Frontal cortex (tissue), 4 donors: Measurements from ENCODE around the gene UPF1. TPM values are rescaled to one million over a fixed set of nuclear protein-coding genes. Genes with fewer than 3 reads are reported as not detected.

Experiments
- DNase-seq, 2 donors: peaks; one replicate each; pipeline ENCODE4 v3.0.0; 2012; ENCODE audit warnings: low spot score in 2 of 2
- FAIRE-seq: peaks from 2 replicates; lab custom pipeline; 2012; peaks lifted over from hg19 to GRCh38; lab: Jason Lieb, UNC
- total RNA-seq: library from RNA; depleted of rRNA; stranded (reverse); fragments of >200 nt; gene quantifications from one replicate; pipeline ENCODE4 v1.2.3, GENCODE V29; 2014
- donor health status: control.
- donor health status: control.
- donor health status: control.

The UPF1 gene
- total RNA-seq, 1 donor from 2014 or later = 38.3 TPM

DNA sequence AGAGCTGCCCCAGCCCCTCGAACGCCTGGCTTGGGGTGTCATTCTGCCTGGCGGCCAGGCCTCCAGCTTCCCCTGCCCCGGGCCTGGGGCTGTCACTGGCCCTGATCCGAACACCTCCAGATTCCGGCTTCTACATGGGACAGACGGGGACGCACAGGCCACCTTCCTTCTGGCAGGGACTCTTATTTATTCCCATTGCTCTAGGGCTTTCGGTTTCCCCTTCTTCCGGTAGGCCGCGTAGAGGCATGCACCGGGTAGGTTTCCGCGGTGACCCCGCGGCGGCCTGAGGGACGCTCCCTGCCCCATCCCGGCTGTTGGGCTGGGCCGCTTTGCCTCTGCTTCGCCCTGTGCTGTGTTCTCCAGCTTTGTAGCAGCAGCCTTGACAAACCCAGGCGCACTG lies 36.0 kb downstream of the UPF1 start:
- no peak for FAIRE-seq

DNA sequence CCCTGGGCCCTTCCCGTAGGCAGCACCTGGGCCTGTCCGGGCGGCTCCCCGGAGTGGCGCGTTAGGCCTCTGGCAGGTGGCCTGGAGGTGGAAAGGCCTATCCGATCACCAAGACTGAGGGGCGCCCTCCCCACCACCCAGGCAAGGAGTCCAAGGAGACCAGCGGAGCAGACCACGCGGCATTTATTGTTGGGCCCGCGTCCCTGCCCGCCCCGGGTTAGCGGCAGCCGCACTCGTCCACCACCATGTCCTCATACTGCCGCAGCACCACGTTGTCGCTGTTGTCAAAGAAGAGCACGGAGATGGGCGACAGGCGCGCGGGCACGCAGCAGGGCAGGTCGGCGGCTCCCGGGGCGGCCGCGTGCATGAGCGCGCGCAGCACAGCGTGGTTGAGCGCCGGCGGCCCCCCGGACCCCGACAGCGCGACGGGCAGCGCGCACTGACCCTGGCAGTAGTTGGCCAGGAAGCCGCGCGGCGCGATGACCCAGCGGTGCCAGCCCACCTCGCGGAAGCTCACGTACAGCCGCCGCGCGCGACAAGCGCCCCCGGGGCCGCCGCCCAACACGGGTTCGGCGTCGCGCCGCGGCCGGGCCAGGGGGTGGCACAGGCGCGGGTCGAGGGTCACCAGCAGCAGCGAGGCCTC lies 36.7 kb downstream of the UPF1 start:
- FAIRE-seq = no peak
- DNase-seq = no peak

More for the DNA sequence above, 36.0 kb downstream of the UPF1 start:
- DNase-seq = no peak

DNA sequence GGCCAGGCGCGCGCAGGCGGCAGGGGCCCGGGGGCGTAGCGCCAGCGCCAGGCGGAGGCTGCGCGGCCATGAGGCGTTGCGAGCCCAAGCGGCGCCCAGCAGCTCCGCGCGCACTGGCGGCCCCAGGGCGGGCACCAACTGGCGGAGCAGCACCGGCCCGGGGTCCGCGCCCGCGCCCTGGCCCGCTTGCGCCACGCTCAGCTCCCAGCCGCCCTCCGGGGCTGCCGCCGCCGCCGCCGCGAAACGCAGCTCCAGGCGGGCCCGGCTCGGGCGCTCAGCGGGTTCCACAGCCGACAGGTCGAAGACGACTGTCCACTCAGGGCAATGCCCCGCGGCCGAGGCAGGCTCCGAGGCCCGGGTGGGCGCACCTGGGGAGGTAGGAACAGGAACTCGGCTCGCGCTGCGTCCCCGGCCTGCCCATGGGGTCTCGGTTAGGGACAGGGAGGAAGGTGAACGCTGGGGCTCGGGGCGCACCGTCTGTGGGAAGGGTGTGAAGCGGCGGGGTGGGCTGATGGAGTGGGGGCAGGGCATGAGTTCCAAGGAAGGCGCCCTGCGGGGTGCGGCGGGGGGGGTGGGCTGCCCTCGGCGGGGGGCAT lies 37.4 kb downstream of the UPF1 start:
- FAIRE-seq (no peak), DNase-seq (no peak)

DNA sequence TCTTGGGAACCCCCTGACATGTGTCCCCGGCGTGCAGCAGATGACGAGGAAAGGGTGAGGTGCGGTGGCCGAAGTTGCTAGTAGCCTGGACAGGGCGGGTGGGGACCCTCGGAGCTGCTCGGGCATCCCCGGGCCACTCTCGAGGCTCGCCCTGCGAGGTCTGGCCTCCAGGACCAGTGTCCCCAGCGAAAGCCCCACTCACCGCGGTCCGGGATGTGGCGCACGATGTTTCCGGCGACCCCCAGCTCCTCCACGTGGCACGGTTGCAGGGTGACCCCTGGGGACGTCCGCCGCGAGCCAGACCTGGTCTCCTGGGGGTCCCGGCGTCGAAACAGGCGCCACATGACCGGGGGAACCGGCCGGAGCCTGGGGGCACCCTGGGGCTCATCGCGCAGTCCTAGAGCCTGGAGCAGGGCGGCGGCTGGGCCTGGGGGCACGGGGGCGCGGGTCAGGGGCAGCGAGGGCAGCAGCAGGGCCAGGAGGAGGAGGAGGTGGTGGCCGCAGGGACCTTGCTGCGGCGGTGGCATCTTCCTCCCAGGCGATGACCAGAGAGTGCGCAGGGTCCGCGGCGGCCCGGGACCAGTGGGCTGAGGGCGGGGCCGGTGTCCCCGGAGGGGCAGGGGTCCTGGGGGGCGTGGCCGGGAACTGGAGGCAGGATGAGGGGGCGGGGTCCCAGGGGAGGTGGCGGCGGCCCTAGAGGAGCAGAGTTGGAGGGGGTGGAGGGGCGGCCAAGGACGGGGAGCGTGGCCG lies 38.2 kb downstream of the UPF1 start:
- no peak for FAIRE-seq

DNA sequence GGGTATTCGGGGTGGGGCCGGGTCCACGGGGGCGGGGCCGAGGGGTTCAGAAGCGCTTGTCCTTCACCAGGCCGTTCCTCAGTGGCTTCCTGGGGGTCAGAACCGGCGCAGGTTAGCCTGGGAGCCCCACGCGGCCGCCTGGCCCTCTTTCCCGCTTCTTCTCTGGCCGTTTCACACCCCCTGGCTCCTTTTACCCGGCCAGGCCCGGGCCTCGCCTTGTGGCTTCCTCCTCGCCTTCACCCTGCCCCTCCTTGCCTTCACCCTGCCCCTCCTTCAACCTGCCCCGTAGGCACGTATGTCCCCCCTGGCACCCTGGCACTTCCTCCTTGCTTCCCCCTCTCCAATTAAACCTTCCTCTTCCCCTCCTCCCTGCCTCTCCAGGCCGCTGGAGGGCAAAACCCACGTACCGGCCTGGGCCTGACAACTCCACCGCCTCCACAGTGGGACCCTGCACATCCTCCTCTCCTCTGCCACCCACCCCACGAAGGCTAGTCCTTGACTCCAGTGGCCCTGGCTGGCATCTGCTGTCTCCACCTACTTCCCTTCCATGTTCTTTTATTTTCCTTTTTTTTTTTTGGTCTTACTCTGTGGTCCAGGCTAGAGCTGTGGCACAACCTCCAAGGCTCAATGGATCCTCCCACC lies 38.9 kb downstream of the UPF1 start:
- FAIRE-seq = no peak
- DNase-seq = no peak

More for the DNA sequence above, 38.2 kb downstream of the UPF1 start:
- no peak for DNase-seq

DNA sequence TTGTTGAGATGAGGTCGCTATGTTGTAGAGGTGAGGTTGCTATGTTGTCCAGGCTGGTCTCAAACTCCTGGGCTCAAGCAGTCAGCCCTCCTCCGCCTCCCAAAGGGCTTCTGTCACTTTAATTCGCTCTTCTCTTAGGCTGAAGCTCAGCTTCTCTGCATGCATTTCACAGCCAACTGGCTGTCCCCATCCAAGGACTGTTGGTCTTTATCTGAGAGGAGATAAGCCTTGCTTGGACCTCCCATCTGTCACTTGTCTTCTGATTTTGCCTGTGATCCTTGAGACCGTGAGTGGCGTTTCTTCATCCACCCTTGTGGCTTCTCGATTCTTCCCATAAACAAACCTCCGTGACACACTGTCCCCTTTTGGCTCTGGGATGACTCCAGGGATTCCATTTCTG lies 39.8 kb downstream of the UPF1 start:
- no peak for DNase-seq
- no peak for FAIRE-seq

DNA sequence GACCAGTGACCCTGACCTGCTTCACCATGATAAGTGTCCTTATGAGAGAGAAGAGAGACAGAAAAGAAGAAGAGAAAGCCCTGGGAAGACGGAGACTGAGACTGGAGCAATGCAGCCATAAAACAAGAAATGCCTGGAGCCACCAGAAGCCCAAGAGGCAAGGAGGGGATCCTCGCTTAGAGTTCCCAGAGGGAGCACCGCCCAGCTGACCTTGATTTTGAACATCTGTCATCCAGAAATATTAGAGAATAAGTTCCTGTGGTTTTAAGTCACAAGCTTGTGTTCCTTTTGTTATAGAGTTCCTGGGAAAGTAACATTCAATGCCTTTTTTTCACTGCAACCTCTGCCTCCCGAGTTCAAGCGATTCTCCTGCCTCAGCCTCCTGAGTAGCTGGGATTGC lies 44.0 kb downstream of the UPF1 start:
- FAIRE-seq = no peak
- no peak for DNase-seq

DNA sequence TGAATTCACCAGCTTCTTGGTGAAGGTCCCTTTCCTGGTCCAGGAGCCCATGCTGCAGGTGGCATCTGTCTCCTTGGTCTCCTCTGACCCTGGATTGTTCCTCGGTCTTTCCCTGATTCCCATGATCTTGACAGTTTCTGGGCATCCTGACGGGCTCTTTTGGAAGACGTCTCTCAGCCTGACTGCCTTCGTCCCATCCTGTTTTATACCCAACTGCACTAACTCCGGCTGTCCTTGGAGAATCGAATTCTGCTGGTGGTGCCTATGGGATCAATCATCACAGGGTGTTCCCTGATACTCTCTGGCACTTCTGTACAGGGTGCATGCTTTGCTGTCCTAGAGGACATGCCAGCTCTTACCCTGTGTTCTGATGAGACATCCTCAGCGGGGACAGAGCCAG lies 45.1 kb downstream of the UPF1 start:
- FAIRE-seq (no peak), DNase-seq (no peak)

DNA sequence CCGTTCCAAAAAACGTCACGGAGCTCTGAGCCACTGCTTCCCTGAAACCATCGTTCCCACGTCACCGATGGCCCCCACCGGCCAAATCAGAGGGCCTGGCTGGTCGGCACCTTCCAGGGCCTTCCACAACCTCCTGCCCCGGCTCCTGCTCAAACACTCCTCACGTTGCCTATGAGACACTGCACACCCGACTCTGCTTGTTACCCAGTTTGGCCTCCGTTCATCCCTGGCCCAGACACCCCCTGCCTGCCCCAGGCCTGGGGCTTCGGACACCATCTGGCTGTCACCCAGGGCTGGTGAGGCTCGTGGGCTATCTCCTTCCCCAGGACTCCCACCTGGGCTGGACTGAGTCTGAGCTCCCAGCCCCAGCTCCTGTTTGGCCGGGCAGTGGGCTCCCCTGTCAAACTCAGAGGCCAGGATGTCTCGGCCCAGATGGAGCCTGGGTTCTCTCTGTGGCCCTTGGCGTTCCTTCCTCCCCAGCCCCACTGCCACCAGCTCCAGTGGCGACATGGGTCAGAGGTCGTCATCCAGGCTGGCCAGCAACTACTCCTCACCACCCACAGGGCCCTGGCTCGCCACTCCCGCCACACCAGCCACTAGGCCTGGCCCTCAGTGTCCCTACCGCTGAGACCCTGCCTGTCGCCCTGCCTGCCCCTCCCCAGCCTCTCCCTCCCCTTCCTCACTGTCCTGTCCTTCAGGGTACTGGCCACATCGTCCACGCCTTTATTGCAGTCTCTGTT lies 46.5 kb downstream of the UPF1 start:
- FAIRE-seq = no peak

DNA sequence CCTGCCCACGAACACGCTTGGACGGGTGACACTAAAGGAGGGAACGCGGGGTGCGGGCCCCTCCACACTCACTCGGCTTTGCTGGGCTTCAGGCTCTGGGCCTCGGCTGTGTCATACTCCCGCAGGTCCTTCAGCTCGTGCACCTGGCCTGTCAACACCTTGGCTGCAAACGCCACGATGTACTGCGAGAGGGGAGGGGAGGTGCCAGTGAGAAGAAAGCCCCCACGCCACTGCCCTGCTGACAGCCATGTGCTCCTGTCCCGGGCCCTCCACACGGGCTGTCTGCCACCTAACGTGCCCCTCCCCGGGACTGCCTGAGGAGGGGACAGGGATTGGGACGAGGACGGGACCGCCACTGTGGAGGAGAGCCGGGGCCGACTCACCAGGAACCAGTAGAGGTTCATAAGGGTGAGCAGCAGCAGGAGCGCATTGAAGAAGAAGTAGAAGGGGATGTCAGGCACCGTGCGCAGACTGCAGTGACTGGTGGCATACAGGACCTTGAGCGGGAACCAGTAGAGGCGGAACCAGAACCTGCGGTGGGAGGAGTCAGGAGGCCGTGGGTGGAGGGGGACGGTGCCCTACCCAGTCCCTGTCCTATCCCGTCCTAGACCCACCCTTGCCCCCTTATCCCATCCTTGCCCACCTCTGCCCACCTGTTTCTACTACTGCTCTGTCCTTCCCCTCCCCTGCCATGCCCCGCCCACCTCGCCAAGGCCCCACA lies 47.3 kb downstream of the UPF1 start:
- DNase-seq = no peak
- no peak for FAIRE-seq

More for the DNA sequence above, 46.5 kb downstream of the UPF1 start:
- no peak for DNase-seq

DNA sequence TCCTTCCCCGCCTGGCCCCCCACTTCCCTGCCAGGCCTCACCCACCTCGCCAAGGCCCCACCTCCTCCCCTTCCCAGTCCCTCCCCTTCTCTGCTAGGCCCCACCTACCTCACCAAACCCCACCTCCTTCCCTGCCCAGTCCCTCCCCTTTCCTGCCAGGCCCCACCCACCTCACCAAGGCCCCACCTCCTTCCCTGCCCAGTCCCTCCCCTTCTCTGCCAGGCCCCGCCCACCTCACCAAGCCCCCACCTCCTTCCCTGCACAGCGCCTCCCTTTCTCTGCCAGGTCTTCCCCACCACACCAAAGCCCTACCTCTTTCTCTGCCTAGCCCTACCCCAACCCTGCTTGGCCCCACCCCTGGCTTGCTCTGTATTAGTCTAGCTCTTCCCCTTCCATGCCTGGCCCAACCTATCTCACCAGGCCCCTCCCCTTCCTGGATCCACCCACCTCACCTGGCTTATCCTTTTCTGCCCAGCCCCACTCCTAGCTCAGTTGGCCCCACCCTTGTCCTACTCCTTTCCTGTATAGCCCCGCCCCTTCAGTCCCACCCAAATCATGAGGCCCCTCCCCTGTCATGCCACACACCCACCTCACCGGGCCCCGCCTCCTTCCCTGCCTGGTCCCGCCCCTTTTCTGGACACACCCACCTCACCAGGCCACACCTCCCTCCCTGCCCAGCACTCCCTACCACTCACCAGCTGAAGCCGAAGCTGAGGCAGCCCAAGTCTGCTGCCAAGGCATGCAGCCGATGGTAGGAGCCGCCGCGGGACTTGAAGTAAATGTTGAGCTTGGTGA lies 48.0 kb downstream of the UPF1 start:
- DNase-seq (no peak), FAIRE-seq (no peak)

DNA sequence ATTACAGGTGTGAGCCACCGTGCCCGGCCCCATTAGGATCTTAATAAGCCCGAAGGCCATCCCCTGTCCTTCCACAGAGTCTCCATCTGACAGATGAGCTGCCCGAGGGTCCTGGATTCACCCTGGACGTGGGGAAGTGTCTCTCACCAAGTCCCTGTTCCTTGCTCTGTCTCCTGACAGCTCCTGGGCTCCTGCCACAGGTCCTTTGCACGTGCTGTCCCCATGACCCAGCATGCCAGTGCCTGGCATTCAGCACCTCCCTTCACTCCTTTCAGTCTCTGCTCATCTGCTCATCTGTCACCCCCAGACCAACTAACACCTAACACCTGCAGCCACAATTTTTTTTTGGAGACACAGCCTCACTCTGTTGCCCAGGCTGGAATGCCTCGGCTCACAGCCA lies 49.7 kb downstream of the UPF1 start:
- no peak for DNase-seq
- no peak for FAIRE-seq

DNA sequence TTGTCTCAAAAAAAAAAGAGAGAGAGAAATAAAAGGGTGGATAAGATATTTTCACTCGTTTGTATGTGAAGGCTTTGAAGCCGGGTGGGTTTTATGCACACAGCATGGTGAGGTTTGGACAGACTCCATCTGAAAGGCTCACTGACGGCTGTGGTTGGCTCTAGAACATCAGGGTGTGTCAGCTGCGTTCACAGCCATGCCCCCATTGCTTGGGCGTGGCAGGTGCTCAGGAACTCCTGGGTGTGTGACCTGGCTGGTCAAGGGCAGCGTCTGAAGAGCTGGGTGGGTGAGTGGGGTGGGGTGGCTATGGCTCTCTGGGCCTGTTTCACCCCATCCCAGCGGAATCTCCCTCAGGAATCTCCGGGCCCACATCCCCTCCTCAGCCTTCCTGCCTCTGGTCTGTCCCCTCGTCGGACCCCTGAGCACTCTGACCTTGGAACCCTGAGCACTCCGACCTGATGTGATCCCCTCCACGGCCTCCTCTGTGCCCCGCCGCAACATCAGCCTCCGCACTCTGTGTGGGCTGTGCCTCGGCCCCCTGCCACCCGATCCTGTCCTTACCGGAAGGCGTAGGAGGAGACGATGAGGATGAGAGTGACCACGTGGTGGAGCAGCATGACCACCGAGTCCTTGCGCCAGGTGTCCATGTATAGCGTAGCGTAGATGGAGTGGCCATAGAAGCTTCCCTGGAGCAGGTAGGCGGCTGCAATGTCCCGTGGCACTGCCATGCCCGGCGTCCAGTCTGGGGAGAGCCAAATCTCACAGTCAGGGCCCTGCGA lies 52.0 kb downstream of the UPF1 start:
- no peak for FAIRE-seq

DNA sequence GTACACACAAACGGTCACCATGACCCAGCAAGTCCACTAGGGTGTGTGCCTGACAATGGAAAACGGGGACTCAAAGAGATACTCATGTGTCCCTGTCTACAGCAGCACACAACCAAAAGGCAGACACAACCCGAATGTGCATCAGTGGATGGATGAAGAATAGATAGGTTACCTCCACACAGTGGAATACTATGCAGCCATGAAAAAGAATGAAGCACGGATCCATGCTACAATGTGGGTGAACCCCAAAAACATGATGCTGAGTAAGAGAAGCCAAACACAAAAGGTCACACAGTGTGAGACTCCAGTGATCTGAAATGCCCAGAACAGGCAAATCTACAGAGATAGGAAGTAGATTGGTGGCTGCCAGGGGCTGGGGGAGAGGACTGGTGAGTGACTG lies 55.2 kb downstream of the UPF1 start:
- FAIRE-seq = no peak
- DNase-seq = no peak

More for the DNA sequence above, 52.0 kb downstream of the UPF1 start:
- DNase-seq = no peak

DNA sequence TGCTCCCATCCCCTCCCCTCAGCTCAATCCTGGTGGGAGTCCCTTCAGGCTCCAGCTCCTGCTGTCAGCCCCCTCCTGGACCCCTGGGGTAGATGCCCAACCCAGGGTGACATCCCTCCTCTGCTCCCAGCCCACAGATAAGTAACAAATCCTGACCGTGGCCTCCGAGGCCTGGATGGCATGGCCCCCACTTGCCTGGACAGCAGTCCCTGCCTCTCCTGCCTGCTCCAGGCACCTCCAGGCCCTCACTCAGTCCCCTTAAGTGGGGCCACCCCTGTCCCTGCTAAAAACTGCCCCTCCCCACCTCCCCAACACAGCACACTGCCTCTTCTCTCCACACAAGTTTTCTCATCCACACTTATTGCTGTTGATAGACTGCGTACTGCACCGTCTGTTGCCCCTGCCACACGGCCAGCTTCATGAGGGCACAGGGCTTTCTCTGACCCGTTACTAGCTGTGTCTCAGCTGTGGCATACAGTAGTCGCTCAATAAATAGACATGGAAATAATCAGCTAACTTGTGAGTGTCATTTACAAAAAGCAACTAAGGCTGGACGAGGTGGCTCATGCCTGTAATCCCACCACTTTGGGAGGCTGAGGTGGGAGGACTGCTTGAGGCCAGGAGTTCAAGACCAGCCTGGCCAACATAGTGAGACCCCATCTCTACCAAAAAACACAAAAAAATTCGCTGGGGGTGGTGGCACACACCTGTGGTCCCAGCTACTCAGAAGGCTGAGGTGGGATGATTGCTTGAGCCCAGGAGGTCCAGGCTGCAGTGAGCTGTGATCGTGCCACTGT lies 58.4 kb downstream of the UPF1 start:
- FAIRE-seq = no peak
- no peak for DNase-seq

DNA sequence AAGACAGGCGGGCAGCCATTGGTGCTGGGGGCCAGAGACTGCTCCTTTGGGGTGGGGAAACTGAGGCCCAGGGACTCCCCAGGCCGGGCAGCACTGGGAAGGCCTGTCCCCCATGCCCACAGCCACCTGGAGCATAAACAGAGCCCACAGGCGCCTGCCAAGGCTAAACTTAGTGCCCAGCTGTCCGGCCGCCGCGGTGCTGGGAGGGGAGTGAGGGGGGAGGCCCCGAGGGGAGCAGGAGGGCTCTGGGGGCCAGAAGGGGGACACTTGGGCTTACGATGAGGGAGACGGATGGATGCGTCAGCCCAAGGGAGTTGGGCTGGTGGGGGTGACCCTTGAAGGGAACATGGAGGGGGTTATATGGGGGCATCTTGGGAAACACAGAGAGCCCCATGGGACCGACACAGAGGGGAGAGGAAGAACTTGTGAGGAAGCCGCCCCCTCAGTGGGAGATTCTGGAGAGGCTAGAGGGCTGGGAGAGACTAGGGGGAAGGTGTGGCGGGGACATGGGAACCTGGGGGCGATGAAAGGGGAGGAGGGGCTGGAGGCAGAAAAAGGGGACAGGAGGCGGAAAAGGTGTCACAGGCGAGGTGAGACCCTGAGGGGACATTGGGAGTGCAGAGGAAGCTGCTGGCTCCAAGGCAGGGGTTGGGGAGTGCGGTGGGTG lies 62.0 kb downstream of the UPF1 start:
- DNase-seq (no peak), FAIRE-seq (no peak)
